Measurements from ENCODE around the gene LY86.

The LY86 gene

GRCh38 chr6:6681075-6681849 is 92.7 kb downstream of the LY86 start:
- H3K27me3 Mint-ChIP-seq: peaks cover 4% of the 10 kb centered on the region
- H3K4me3 Mint-ChIP-seq: no peak overlapping the region
- no peaks in the 10 kb centered on the region for H3K9me3 Mint-ChIP-seq
- H3K4me1 Mint-ChIP-seq (ENCODE audit: low read depth): peaks cover 22% of the 10 kb centered on the region
- no peak overlapping the region for H3K27ac Mint-ChIP-seq
- H3K36me3 Mint-ChIP-seq (ENCODE audit: low read depth): no peaks in the 10 kb centered on the region

DNA sequence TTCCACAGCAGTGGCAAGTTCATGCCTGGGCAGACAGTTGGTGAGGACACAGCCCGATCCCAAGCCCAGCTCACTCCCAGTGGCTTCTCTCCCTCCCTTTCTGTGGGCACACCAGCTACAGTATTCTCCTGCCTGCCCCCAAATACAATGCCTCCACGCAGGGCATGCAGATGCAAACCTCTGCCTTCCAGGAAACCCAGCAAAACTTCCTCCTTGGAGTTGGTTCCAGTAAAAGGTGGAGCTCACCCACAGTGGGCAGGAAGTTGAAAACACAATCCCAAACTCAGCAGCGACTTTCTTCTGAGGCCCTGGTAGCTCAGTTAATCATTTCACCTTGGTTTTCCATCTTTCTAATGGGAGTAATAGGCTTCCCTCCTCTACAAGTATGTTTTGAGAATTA is 93.7 kb downstream of the LY86 start:
- no peaks in the 10 kb centered on the region for H3K36me3 Mint-ChIP-seq (ENCODE audit: low read depth)
- no peak overlapping the region for H3K27ac Mint-ChIP-seq
- peaks cover 15% of the 10 kb centered on the region for H3K4me1 Mint-ChIP-seq (ENCODE audit: low read depth)
- H3K9me3 Mint-ChIP-seq: no peaks in the 10 kb centered on the region
- H3K4me3 Mint-ChIP-seq: no peak overlapping the region
- H3K27me3 Mint-ChIP-seq: no peaks in the 10 kb centered on the region

GRCh38 chr6:6683969-6684833 is 95.7 kb downstream of the LY86 start:
- H3K36me3 Mint-ChIP-seq (ENCODE audit: low read depth): no peaks in the 10 kb centered on the region
- H3K27ac Mint-ChIP-seq: no peak overlapping the region
- H3K9me3 Mint-ChIP-seq: no peaks in the 10 kb centered on the region
- H3K4me3 Mint-ChIP-seq: no peak overlapping the region
- no peaks in the 10 kb centered on the region for H3K27me3 Mint-ChIP-seq
- peaks cover 21% of the 10 kb centered on the region for H3K4me1 Mint-ChIP-seq (ENCODE audit: low read depth)

- H3K9me3 Mint-ChIP-seq: no peaks in the 10 kb centered on the region
- peaks cover 21% of the 10 kb centered on the region for H3K4me1 Mint-ChIP-seq (ENCODE audit: low read depth)
- H3K36me3 Mint-ChIP-seq (ENCODE audit: low read depth): no peaks in the 10 kb centered on the region
- no peak overlapping the region for H3K27ac Mint-ChIP-seq
- no peaks in the 10 kb centered on the region for H3K27me3 Mint-ChIP-seq
- H3K4me3 Mint-ChIP-seq: no peak overlapping the region
Observed at GRCh38 chr6:6685249-6686040, 96.9 kb downstream of the LY86 start.

- Mint-ChIP-seq H3K36me3 (ENCODE audit: low read depth) (no peaks in the 10 kb centered on the region), H3K4me3 (no peak overlapping the region), H3K4me1 (ENCODE audit: low read depth) (peaks cover 21% of the 10 kb centered on the region), H3K27ac (no peak overlapping the region), H3K27me3 (no peaks in the 10 kb centered on the region), H3K9me3 (peaks cover 3% of the 10 kb centered on the region)
Observed at GRCh38 chr6:6686176-6686575, 97.7 kb downstream of the LY86 start.

- Mint-ChIP-seq H3K27ac (no peak overlapping the region), H3K9me3 (peaks cover 3% of the 10 kb centered on the region), H3K36me3 (ENCODE audit: low read depth) (no peaks in the 10 kb centered on the region), H3K27me3 (no peaks in the 10 kb centered on the region), H3K4me1 (ENCODE audit: low read depth) (peaks cover 21% of the 10 kb centered on the region), H3K4me3 (no peak overlapping the region)
Observed at GRCh38 chr6:6686748-6687601, 98.5 kb downstream of the LY86 start.

DNA sequence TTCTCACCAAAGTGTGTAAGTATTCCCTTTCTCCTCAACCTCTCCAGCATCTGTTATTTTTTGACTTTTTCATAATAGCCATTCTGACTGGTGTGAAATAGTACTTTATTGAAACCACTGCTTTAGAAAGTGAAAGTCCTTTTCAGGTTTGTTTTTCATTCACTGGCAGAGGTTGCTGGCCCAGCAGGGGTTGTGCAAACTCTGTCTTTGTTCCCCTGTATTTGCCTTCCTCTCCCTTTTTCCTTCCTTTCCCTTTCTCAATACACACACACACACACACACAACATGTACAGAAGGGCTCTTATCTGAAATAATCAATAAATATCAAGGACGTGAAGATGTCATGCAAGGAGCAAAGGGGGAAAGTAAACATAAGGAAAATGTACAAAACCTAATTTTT is 99.8 kb downstream of the LY86 start:
- Mint-ChIP-seq H3K4me3 (no peak overlapping the region), H3K4me1 (ENCODE audit: low read depth) (peaks cover 21% of the 10 kb centered on the region), H3K27ac (no peak overlapping the region), H3K27me3 (no peaks in the 10 kb centered on the region), H3K36me3 (ENCODE audit: low read depth) (no peaks in the 10 kb centered on the region), H3K9me3 (peaks cover 3% of the 10 kb centered on the region)

GRCh38 chr6:6688951-6689350 is 100.4 kb downstream of the LY86 start:
- H3K27me3 Mint-ChIP-seq: no peaks in the 10 kb centered on the region
- H3K27ac Mint-ChIP-seq: no peak overlapping the region
- H3K36me3 Mint-ChIP-seq (ENCODE audit: low read depth): no peaks in the 10 kb centered on the region
- H3K4me3 Mint-ChIP-seq: no peak overlapping the region
- H3K4me1 Mint-ChIP-seq (ENCODE audit: low read depth): peaks cover 19% of the 10 kb centered on the region
- peaks cover 3% of the 10 kb centered on the region for H3K9me3 Mint-ChIP-seq

- no peak overlapping the region for H3K4me3 Mint-ChIP-seq
- no peaks in the 10 kb centered on the region for H3K27me3 Mint-ChIP-seq
- no peak overlapping the region for H3K27ac Mint-ChIP-seq
- H3K9me3 Mint-ChIP-seq: peaks cover 3% of the 10 kb centered on the region
- H3K36me3 Mint-ChIP-seq (ENCODE audit: low read depth): no peaks in the 10 kb centered on the region
- peaks cover 13% of the 10 kb centered on the region for H3K4me1 Mint-ChIP-seq (ENCODE audit: low read depth)
Observed at GRCh38 chr6:6689400-6690143, 101.1 kb downstream of the LY86 start.

- no peak overlapping the region for H3K27ac Mint-ChIP-seq
- peaks cover 10% of the 10 kb centered on the region for H3K4me1 Mint-ChIP-seq (ENCODE audit: low read depth)
- no peaks in the 10 kb centered on the region for H3K27me3 Mint-ChIP-seq
- H3K36me3 Mint-ChIP-seq (ENCODE audit: low read depth): no peaks in the 10 kb centered on the region
- H3K9me3 Mint-ChIP-seq: peaks cover 3% of the 10 kb centered on the region
- no peak overlapping the region for H3K4me3 Mint-ChIP-seq
Observed at GRCh38 chr6:6690144-6690483, 101.6 kb downstream of the LY86 start.

DNA sequence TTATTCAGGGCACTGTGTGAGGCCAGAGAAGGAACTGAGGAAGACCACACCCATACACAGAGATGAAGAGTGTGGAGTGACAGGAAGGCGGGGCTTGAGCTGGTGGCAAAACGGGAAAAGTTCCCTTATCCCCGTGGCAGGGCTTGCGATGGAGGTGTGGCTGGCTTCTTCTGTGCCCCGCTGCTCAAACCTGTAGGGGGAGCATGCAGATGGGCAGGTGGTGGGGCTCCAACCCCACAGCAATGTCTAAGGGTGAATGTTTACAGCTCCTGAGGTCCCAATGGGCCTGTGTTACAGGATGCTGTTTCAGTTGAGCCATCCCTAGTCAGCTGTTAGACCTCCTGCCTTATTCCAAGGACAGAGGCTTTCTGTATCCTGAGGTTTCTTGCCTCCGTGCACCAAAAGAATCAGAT is 105.9 kb downstream of the LY86 start:
- H3K27me3 Mint-ChIP-seq: no peaks in the 10 kb centered on the region
- H3K27ac Mint-ChIP-seq: no peak overlapping the region
- H3K4me3 Mint-ChIP-seq: no peak overlapping the region
- H3K9me3 Mint-ChIP-seq: peaks cover 3% of the 10 kb centered on the region
- no peaks in the 10 kb centered on the region for H3K36me3 Mint-ChIP-seq (ENCODE audit: low read depth)
- no peaks in the 10 kb centered on the region for H3K4me1 Mint-ChIP-seq (ENCODE audit: low read depth)

DNA sequence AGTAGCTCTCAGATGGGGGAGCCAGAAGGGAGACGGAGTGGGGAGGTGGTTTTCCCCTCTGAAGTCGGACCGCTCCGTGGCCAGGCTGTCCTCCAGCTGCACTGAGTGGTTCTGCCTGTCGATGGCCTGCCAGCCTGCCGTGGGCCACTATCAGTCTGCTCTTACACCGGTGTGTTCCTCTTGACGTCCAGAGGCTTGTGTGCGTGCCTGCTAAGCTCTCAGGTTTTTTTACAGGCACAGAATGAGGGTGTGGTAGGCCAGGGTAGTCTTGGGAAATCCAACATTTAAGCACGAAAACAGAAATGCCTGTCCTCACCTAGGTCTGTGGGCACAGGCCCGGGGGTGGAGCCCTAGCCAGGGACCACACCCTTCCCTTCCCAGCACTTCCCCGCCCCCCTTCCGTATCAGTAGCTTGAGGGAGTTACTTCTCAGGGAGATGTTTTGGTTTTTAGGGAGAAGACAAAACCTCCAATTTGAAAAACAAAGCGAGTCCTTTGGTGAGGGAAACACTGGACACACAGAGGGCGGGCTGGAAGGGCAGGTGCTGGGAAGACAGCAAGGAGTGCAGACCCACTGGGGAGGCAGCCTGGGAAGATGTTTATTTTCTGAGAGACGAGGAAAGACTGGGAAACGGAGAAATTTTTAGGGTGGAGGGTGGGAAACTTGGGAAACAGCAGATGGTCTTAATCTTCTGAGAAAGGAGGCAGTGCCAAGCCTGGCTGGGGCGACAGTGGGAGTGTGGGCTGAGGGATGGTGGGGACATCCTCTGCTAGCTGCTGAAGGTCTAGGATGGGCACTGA is 106.5 kb downstream of the LY86 start:
- no peaks in the 10 kb centered on the region for H3K27me3 Mint-ChIP-seq
- no peak overlapping the region for H3K27ac Mint-ChIP-seq
- no peak overlapping the region for H3K4me3 Mint-ChIP-seq
- H3K9me3 Mint-ChIP-seq: peaks cover 3% of the 10 kb centered on the region
- no peaks in the 10 kb centered on the region for H3K36me3 Mint-ChIP-seq (ENCODE audit: low read depth)
- H3K4me1 Mint-ChIP-seq (ENCODE audit: low read depth): no peaks in the 10 kb centered on the region

GRCh38 chr6:6695625-6696276 is 107.2 kb downstream of the LY86 start:
- Mint-ChIP-seq H3K4me3 (no peak overlapping the region), H3K27me3 (peaks cover 4% of the 10 kb centered on the region), H3K4me1 (ENCODE audit: low read depth) (no peaks in the 10 kb centered on the region), H3K9me3 (peaks cover 2% of the 10 kb centered on the region), H3K36me3 (ENCODE audit: low read depth) (no peaks in the 10 kb centered on the region), H3K27ac (no peak overlapping the region)
